ENCODE results near the gene ARHGEF39. TPM values are rescaled to one million over a fixed set of nuclear protein-coding genes. Genes with fewer than 3 reads are reported as not detected.

The ARHGEF39 gene
- total and polyA plus RNA-seq, 2 experiments from 2014 or later: 5.2 to 9.4 TPM

DNA sequence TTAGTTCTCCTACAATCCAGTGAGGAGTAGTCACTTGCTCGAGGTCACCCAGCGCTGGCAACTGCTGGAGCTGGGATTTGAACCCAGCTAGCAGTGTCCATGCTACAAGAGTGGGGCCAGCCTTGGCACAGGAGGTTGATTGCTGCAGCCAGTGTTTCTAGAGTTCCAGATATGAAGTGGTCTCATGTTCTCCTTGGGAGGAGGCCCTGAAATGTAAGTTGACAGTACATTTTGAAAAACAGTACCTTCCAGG, 6.1 kb downstream of the ARHGEF39 start:
- WGBS (ENCODE audit: low lambda C conversion rate, missing lambda C conversion rate): 0% methylated on average over 2 of the region's 2 CpGs
- peak overlapping the region; percentile 98 for H3K27ac ChIP-seq
- peak; percentile 37 for DNase-seq (ENCODE audit: low spot score)
- no peaks in the 10 kb centered on the region for H3K9me2 ChIP-seq (replicated peaks; ENCODE audit: insufficient read depth)
- H3K79me2 ChIP-seq: peaks cover 11% of the 10 kb centered on the region
- H3K9me3 ChIP-seq (ENCODE audit: low read depth): no peaks in the 10 kb centered on the region
- no peaks in the 10 kb centered on the region for H4K20me1 ChIP-seq (ENCODE audit: insufficient read depth, poor library complexity, severe bottlenecking)
- H2AFZ ChIP-seq: peak overlapping the region; percentile 38
- H3K4me3 ChIP-seq: peak overlapping the region; percentile 50
- peaks cover 6% of the 10 kb centered on the region for H3K4me1 ChIP-seq (ENCODE audit: insufficient read depth)
- no peaks in the 10 kb centered on the region for H3K36me3 ChIP-seq (replicated peaks; ENCODE audit: insufficient read depth, low read depth)
- H3K27me3 ChIP-seq: no peaks in the 10 kb centered on the region
- no peak for TF ChIP-seq CTCF (IDR thresholded peaks at IDR 0.05; ENCODE audit: poor library complexity)
- no peak for TF ChIP-seq EZH2 (IDR thresholded peaks at IDR 0.05; ENCODE audit: borderline replicate concordance)
- no peak for TF ChIP-seq EZH2phosphoT487 (IDR thresholded peaks at IDR 0.05; ENCODE audit: low read depth, severe bottlenecking, unreplicated experiment)
- peak overlapping the region; percentile 70 for H3K4me2 ChIP-seq

DNA sequence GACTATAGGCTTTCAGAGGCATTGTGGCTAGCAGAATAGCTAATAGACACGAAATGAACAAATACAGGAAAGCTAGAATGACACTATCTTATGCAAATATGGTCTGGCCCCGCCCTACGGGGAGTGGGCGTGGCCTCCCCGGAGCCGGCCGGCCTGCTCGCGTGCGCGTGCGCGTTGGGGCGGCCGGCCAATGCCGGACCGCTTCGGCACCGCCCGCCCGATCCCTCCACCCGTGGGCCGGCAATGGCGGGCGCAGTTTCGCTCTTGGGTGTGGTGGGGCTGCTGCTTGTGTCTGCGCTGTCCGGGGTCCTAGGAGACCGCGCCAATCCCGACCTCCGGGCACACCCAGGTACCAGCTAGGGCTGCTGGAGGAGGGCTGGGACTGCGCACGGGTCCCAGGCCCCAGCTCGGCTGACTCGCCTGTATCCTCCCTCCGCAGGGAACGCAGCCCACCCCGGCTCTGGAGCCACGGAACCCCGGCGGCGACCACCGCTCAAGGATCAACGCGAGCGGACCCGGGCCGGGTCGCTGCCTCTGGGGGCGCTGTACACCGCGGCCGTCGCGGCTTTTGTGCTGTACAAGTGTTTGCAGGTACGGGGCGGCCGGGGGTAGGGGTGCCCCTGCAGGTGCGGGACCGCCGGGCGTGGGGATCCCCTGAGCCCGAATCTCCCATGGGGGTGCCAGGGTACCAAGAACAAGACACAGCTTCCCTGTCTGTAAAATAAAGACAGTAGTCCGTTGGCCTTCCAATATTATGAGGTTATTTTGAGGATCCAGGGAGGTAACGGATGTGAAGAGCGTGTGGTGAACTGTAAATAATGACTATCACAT, 6.6 kb downstream of the ARHGEF39 start, which contains the start of gene CCDC107:
TSS of gene CCDC107 (plus strand) at position 156 of the 831 bp plus-strand sequence. CDS start at position 244, 88 bp downstream.
- Histone ChIP-seq H3K4me1 (ENCODE audit: insufficient read depth) (peaks cover 6% of the 10 kb centered on the region), H3K9me3 (ENCODE audit: low read depth) (no peaks in the 10 kb centered on the region), H3K4me2 (peak within 1 kb of the TSS; percentile 70), H3K4me3 (peak within 1 kb of the TSS; percentile 50), H3K27me3 (no peaks in the 10 kb centered on the region), H3K36me3 (replicated peaks; ENCODE audit: insufficient read depth, low read depth) (no peaks in the 10 kb centered on the region), H2AFZ (peak within 1 kb of the TSS; percentile 38), H3K9me2 (replicated peaks; ENCODE audit: insufficient read depth) (no peaks in the 10 kb centered on the region), H3K27ac (peak within 1 kb of the TSS; percentile 98), H3K79me2 (peaks cover 11% of the 10 kb centered on the region), H4K20me1 (ENCODE audit: insufficient read depth, poor library complexity, severe bottlenecking) (no peaks in the 10 kb centered on the region)
- 1% methylated on average over 62 of the region's 67 CpGs for WGBS (ENCODE audit: low lambda C conversion rate, missing lambda C conversion rate)
- DNase-seq (ENCODE audit: low spot score): peak; percentile 96
- no peak for TF ChIP-seq EZH2 (IDR thresholded peaks at IDR 0.05; ENCODE audit: borderline replicate concordance)
- no peak for TF ChIP-seq EZH2phosphoT487 (IDR thresholded peaks at IDR 0.05; ENCODE audit: low read depth, severe bottlenecking, unreplicated experiment)
- TF ChIP-seq CTCF (IDR thresholded peaks at IDR 0.05; ENCODE audit: poor library complexity): peak; percentile 86

GRCh38 chr9:35657546-35658136, 7.4 kb downstream of the ARHGEF39 start, which contains the start of gene RMRP:
Gene RMRP (minus strand): TSS chr9:35658019.
- WGBS (ENCODE audit: low lambda C conversion rate, missing lambda C conversion rate): 1% methylated on average over 42 of the region's 42 CpGs

More at GRCh38 chr9:35657546-35658136, 7.4 kb downstream of the ARHGEF39 start, which contains the start of gene RMRP:
- peak within 1 kb of the TSS; percentile 50 for H3K4me3 ChIP-seq
- peak within 1 kb of the TSS; percentile 98 for H3K27ac ChIP-seq
- no peaks in the 10 kb centered on the region for H3K36me3 ChIP-seq (replicated peaks; ENCODE audit: insufficient read depth, low read depth)
- peaks cover 6% of the 10 kb centered on the region for H3K4me1 ChIP-seq (ENCODE audit: insufficient read depth)
- peaks cover 11% of the 10 kb centered on the region for H3K79me2 ChIP-seq
- peak; percentile 98 for DNase-seq (ENCODE audit: low spot score)
- no peaks in the 10 kb centered on the region for H4K20me1 ChIP-seq (ENCODE audit: insufficient read depth, poor library complexity, severe bottlenecking)
- H2AFZ ChIP-seq: peak within 1 kb of the TSS; percentile 38
- no peak for TF ChIP-seq EZH2phosphoT487 (IDR thresholded peaks at IDR 0.05; ENCODE audit: low read depth, severe bottlenecking, unreplicated experiment)
- TF ChIP-seq EZH2 (IDR thresholded peaks at IDR 0.05; ENCODE audit: borderline replicate concordance): no peak
- no peak for TF ChIP-seq CTCF (IDR thresholded peaks at IDR 0.05; ENCODE audit: poor library complexity)
- H3K27me3 ChIP-seq: no peaks in the 10 kb centered on the region
- no peaks in the 10 kb centered on the region for H3K9me3 ChIP-seq (ENCODE audit: low read depth)
- peak within 1 kb of the TSS; percentile 70 for H3K4me2 ChIP-seq
- H3K9me2 ChIP-seq (replicated peaks; ENCODE audit: insufficient read depth): no peaks in the 10 kb centered on the region

Data from hepatocyte (in vitro differentiated cells).